Sigmoid colon (tissue), 7 donors: ENCODE data around the gene GALT. TPM values are rescaled to one million over a fixed set of nuclear protein-coding genes. Genes with fewer than 3 reads are reported as not detected.

Experiments used
- DNase-seq: peaks from one replicate; pipeline ENCODE4 v3.0.0-alpha.2; 2019
- H3K27ac ChIP-seq, 4 donors: fragments of 200-600 bp; sonication (generic); one replicate each; pipeline ENCODE4 v1.5.1; 2016 to 2019; ENCODE audit warnings: mild to moderate bottlenecking in 1 of 4
- H3K27me3 ChIP-seq, 3 donors: fragments of 200-600 bp; sonication (generic); one replicate each; pipeline ENCODE4 v1.5.1; 2019; ENCODE audit warnings: mild to moderate bottlenecking in 1 of 3
- H3K36me3 ChIP-seq, 4 donors: fragments of 200-600 bp; sonication (generic); one replicate each; pipeline ENCODE4 v1.5.1; 2016 to 2019
- H3K4me1 ChIP-seq, 4 donors: fragments of 200-600 bp; sonication (generic); one replicate each; pipeline ENCODE4 v1.5.1; 2017 to 2019
- H3K4me3 ChIP-seq, 4 donors: fragments of 200-600 bp; sonication (generic); one replicate each; pipeline ENCODE4 v1.5.1; 2017 to 2019; ENCODE audit warnings: mild to moderate bottlenecking in 2 of 4, moderate library complexity in 1 of 4
- H3K9me3 ChIP-seq, 4 donors: fragments of 200-600 bp in 3 of 4; sonication (generic) in 3 of 4; one replicate each; pipeline versions ENCODE4 v1.5.1 to v1.6.1; 2013 to 2019
- EP300 ChIP-seq, 4 donors: sonication (generic); formaldehyde crosslinking; IDR thresholded peaks; one replicate each; pipeline ENCODE4 v1.6.1; 2017; ENCODE audit warnings: antibody characterized with exemption in 4 of 4
- POLR2A ChIP-seq, 2 donors: fragments of 450-650 bp; IDR thresholded peaks; one replicate each; pipeline ENCODE4 v1.6.1; 2016; ENCODE audit warnings: antibody characterized with exemption in 2 of 2, mild to moderate bottlenecking in 2 of 2, moderate library complexity in 2 of 2
- POLR2AphosphoS5 ChIP-seq, 4 donors: sonication (generic); formaldehyde crosslinking; IDR thresholded peaks; one replicate each; pipeline ENCODE4 v1.6.1; 2017; ENCODE audit warnings: antibody characterized with exemption in 4 of 4
- WGBS, 2 donors: extraction: QIAGEN DNeasy Blood & Tissue Kit; methylation state at CpG; one replicate each; pipeline ENCODE4 v1.1.7; 2013; 5-methylcytosine and 5-hydroxymethylcytosine counted together
- intact Hi-C: fragments of 100-400 bp; cut with DNase I; formaldehyde crosslinking; loops from one replicate; pipeline ENCODE4 v1.15.1; 2023
- polyA plus RNA-seq, 3 donors: library from polyadenylated mRNA; stranded (reverse); fragments of 200-250 nt; gene quantifications; one replicate each; pipeline ENCODE4 v1.2.3, GENCODE V29; 2013
- total RNA-seq, 4 donors: library from RNA; depleted of rRNA; stranded (reverse); fragments of >200 nt; gene quantifications; one replicate each; pipeline ENCODE4 v1.1.0, GENCODE V29; 2016
- TF ChIP-seq, protein P1 (sequence below), 4 experiments: fragments of 450-650 bp in 3 of 4; fragments of 200-600 bp in 1 of 4; IDR thresholded peaks; one replicate each; pipeline ENCODE4 v1.5.1; 2016 to 2019; ENCODE audit warnings: antibody characterized with exemption in 4 of 4, mild to moderate bottlenecking in 3 of 4, moderate library complexity in 2 of 4
- donor health status: healthy with polysubstance abuse.
- donor health status: Bipolar disorder and iron deficiency.
- donor health status: healthy.

Gene GALT
- total and polyA plus RNA-seq, 7 donors, result 15.6 to 51.0 (median 33.1) TPM

DNA sequence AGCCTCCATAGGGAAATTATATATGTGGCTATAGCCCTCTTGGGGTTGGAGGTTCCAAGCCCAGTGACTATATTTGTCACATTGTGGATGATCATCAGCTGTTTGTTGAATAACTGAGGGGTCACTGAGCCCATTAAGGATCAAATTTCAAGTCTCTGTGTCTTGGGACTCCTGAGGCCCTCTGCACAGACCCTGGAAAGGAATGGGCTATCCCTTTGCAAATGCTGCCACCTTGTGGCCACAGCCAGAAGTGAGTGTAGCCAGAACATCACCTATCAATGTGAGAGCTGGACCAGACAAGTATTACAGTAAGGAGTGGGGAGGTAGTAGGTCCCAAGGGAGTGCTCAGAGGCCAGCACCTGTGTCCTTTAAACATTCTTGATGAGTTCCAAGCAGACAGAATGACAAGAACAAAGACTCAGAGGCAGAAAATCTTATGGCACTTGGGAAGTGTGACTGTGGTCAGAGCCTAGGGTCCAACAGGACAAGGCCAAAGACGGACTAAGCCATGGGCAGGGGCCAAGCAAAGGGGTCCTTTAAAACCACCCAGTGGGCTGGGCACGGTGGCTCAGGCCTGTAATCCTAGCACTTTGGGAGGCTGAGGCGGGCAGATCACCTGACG, 42.8 kb upstream of the GALT start:
- TF ChIP-seq POLR2A (IDR thresholded peaks at IDR 0.05) (no peak), EP300 (IDR thresholded peaks at IDR 0.05) (no peak)
- TF ChIP-seq, protein P1, sequence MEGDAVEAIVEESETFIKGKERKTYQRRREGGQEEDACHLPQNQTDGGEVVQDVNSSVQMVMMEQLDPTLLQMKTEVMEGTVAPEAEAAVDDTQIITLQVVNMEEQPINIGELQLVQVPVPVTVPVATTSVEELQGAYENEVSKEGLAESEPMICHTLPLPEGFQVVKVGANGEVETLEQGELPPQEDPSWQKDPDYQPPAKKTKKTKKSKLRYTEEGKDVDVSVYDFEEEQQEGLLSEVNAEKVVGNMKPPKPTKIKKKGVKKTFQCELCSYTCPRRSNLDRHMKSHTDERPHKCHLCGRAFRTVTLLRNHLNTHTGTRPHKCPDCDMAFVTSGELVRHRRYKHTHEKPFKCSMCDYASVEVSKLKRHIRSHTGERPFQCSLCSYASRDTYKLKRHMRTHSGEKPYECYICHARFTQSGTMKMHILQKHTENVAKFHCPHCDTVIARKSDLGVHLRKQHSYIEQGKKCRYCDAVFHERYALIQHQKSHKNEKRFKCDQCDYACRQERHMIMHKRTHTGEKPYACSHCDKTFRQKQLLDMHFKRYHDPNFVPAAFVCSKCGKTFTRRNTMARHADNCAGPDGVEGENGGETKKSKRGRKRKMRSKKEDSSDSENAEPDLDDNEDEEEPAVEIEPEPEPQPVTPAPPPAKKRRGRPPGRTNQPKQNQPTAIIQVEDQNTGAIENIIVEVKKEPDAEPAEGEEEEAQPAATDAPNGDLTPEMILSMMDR (IDR thresholded peaks at IDR 0.05), result peak; percentile 79 to 92 (median 89)
- no peaks in the 10 kb centered on the region for H3K9me3 ChIP-seq
- intact Hi-C loops, result loop anchor here (2.0 kb wide), 1 partner anchor 57 kb away; no protein-coding TSS in a partner anchor
- peak; percentile 89 for DNase-seq
- no peaks in the 10 kb centered on the region for H3K36me3 ChIP-seq
- H3K4me1 ChIP-seq, result no peaks in the 10 kb centered on the region
- no peaks in the 10 kb centered on the region for H3K27me3 ChIP-seq
- no peak overlapping the region for H3K4me3 ChIP-seq
- 61 to 64% methylated on average over 4 of the region's 4 CpGs for WGBS, 2 donors
- H3K27ac ChIP-seq, result no peak overlapping the region

DNA sequence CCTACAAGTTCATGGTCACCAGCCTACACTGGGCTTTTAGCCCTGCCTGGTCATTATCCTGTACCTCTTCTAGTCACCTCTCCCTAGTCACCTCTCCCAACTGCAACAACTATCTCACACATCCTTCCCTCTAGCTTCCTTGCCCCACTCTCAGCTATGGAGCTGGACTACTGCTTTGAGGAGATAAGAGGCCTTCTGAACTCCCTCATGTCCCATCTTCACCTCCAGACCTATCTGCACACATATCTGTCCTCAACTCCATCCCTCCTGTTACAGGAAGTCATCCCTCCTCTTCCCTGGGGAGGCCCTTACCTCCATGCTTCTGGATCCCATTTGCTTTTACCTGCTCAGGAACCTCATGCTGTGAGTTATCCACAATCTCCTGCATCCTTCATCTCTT, 40.3 kb upstream of the GALT start:
- no peak overlapping the region for H3K4me3 ChIP-seq
- intact Hi-C loops, result no loop called here
- TF ChIP-seq POLR2AphosphoS5 (IDR thresholded peaks at IDR 0.05) (no peak), EP300 (IDR thresholded peaks at IDR 0.05) (no peak), POLR2A (IDR thresholded peaks at IDR 0.05) (no peak)
- TF ChIP-seq, protein P1 (IDR thresholded peaks at IDR 0.05), result no peak
- H3K9me3 ChIP-seq, result no peaks in the 10 kb centered on the region
- H3K36me3 ChIP-seq, result no peaks in the 10 kb centered on the region
- no peak overlapping the region for H3K27ac ChIP-seq
- no peak for DNase-seq
- peaks cover 0 to 11% (median 6%) of the 10 kb centered on the region in 4 donors for H3K4me1 ChIP-seq
- H3K27me3 ChIP-seq, result no peaks in the 10 kb centered on the region

DNA sequence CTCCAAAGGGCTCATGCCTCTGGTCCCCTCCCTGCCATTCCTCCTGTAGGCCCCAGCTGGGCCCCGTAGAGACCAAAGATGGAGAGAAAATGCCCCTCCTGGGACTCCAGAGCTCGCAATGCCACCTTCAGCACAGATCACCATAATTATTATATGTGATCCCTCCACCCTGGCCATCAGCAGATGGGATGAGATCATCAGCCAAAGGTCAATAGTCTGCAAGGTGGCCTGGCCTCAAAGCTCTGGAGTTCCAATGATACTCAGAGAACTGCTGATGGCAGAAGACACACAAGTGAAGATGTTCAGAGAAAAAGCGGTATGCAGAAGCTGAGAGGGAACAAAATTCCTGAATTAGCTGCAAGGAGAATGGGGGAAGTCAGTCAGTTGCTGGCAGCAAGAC, 39.6 kb upstream of the GALT start:
- DNase-seq, result no peak
- Histone ChIP-seq H3K4me3 (no peak overlapping the region), H3K4me1 (peaks cover 0 to 15% (median 11%) of the 10 kb centered on the region in 4 donors), H3K36me3 (no peaks in the 10 kb centered on the region), H3K9me3 (no peaks in the 10 kb centered on the region), H3K27ac (no peak overlapping the region), H3K27me3 (no peaks in the 10 kb centered on the region)
- intact Hi-C loops, result no loop called here
- TF ChIP-seq POLR2AphosphoS5 (IDR thresholded peaks at IDR 0.05) (no peak), EP300 (IDR thresholded peaks at IDR 0.05) (no peak), POLR2A (IDR thresholded peaks at IDR 0.05) (no peak)
- TF ChIP-seq, protein P1 (IDR thresholded peaks at IDR 0.05), result no peak
- WGBS, 2 donors, result 65 to 89% methylated on average over 3 of the region's 3 CpGs

DNA sequence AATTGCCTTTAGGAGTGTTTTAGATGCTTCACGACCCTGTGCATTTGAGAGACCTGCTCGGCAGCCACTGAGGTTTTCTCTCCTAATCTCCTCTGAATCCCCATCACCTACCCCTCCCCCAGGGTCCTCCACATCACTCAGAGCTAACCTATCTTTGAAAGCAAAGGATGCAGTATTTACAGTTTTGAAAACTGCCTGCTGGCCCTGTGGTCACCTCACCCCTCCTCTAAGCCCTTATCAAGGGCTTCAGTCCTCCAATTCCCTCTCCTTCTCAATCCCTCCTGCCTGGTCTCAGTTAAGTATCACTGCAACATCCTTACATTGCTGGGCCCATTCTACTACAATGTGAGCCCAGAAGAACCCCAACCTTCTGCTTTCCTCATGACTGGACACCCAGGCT, 39.1 kb upstream of the GALT start:
- H3K27me3 ChIP-seq, result no peaks in the 10 kb centered on the region
- no peak for DNase-seq
- H3K27ac ChIP-seq, result no peak overlapping the region
- no peak for TF ChIP-seq POLR2A (IDR thresholded peaks at IDR 0.05)
- no peak for TF ChIP-seq POLR2AphosphoS5 (IDR thresholded peaks at IDR 0.05)
- TF ChIP-seq, protein P1 (IDR thresholded peaks at IDR 0.05), result no peak
- TF ChIP-seq EP300 (IDR thresholded peaks at IDR 0.05), result no peak
- no peaks in the 10 kb centered on the region for H3K9me3 ChIP-seq
- intact Hi-C loops, result no loop called here
- WGBS, 2 donors, result 35 to 69% methylated on average over 2 of the region's 2 CpGs
- H3K4me1 ChIP-seq, result peaks cover 0 to 17% (median 13%) of the 10 kb centered on the region in 4 donors
- no peak overlapping the region for H3K4me3 ChIP-seq
- no peaks in the 10 kb centered on the region for H3K36me3 ChIP-seq
